ENCODE results near the gene BANF1. TPM values are rescaled to one million over a fixed set of nuclear protein-coding genes. Genes with fewer than 3 reads are reported as not detected.

BANF1 gene
- total and polyA plus RNA-seq, 2 of the 13 experiments (the other 11 are each of a cell fraction or from before 2014, with no cell fraction given), result 40.5 to 86.5 TPM

- TF ChIP-seq ZNF646 (CRISPR knock-in tag; IDR thresholded peaks at IDR 0.05) (no peak), BATF2 (CRISPR knock-in tag; IDR thresholded peaks at IDR 0.05) (no peak), SOX6 (IDR thresholded peaks at IDR 0.05) (no peak), SOX6 (CRISPR knock-in tag; IDR thresholded peaks at IDR 0.05) (peak; percentile 44; the same call in 1 of the 2 replicates), ZNF430 (CRISPR knock-in tag; IDR thresholded peaks at IDR 0.05) (no peak; the same call in 1 of the 2 replicates), FOXM1 (CRISPR knock-in tag; IDR thresholded peaks at IDR 0.05) (no peak), ZNF282 (IDR thresholded peaks at IDR 0.05; ENCODE audit: partially characterized antibody) (no peak), ZNF326 (CRISPR knock-in tag; IDR thresholded peaks at IDR 0.05; ENCODE audit: borderline replicate concordance) (no peak), ZNF709 (CRISPR knock-in tag; IDR thresholded peaks at IDR 0.05) (peak; percentile 26; the same call in 1 of the 2 replicates), ADNP (CRISPR knock-in tag; IDR thresholded peaks at IDR 0.05) (no peak), ZNF564 (CRISPR knock-in tag; IDR thresholded peaks at IDR 0.05) (peak; percentile 78; the same call in 1 of the 2 replicates), RNF219 (CRISPR knock-in tag; IDR thresholded peaks at IDR 0.05) (no peak), ZNF691 (CRISPR knock-in tag; IDR thresholded peaks at IDR 0.05; ENCODE audit: borderline replicate concordance, low read depth) (peak; percentile 98), SRF (IDR thresholded peaks at IDR 0.05; ENCODE audit: low read depth, low read length) (peak; percentile 70; the same call in 1 of the 2 replicates), DRAP1 (CRISPR knock-in tag; IDR thresholded peaks at IDR 0.05) (no peak; the same call in 1 of the 2 replicates), HNRNPUL1 (IDR thresholded peaks at IDR 0.05; ENCODE audit: low read depth, low read length) (no peak), NBN (conservative IDR thresholded peaks at IDR 0.05) (no peak), ZNF772 (CRISPR knock-in tag; IDR thresholded peaks at IDR 0.05) (no peak; the same call in 1 of the 2 replicates)
Measured at GRCh38 chr11:66001942-66002647, at the start of gene BANF1, which contains the start of gene EIF1AD (continued).

All from HepG2 (cell line).